Body of pancreas (tissue), 4 donors: ENCODE results near the gene SLC13A4. TPM values are rescaled to one million over a fixed set of nuclear protein-coding genes. Genes with fewer than 3 reads are reported as not detected.

Experiments used
- ATAC-seq: fragments of 150-250 bp; one replicate; pipeline ENCODE4 v1.9.1; 2016
- DNase-seq, 4 donors: peaks; one replicate each; pipeline ENCODE4 v3.0.0-alpha.2; 2019
- H3K27ac ChIP-seq, 4 donors: fragments of 200-600 bp; sonication (generic); 1 replicate in 3 of 4; 2 replicates in 1 of 4; pipeline versions ENCODE4 v1.5.1 to v1.6.1; 2016 to 2019; ENCODE audit warnings: mild to moderate bottlenecking in 1 of 4, mixed read lengths in 1 of 4, moderate library complexity in 1 of 4
- H3K27me3 ChIP-seq, 2 donors: fragments of 200-600 bp; sonication (generic); one replicate each; pipeline ENCODE4 v1.6.0; 2016; ENCODE audit warnings: mild to moderate bottlenecking in 1 of 2
- H3K36me3 ChIP-seq, 2 donors: fragments of 200-600 bp; sonication (generic); replicated peaks in 1 of 2; 2 replicates each; pipeline ENCODE4 v1.5.1; 2016; ENCODE audit warnings: low read depth in 2 of 2; ENCODE audit not compliant: insufficient read depth in 1 of 2
- H3K4me1 ChIP-seq: fragments of 200-600 bp; sonication (generic); one replicate; pipeline ENCODE4 v1.6.0; 2016
- H3K4me3 ChIP-seq, 2 donors: fragments of 200-600 bp; sonication (generic); 1 replicate in 1 of 2; 2 replicates in 1 of 2; pipeline ENCODE4 v1.5.1; 2016 to 2019
- H3K9me3 ChIP-seq, 3 donors: fragments of 200-600 bp; sonication (generic); 1 replicate in 2 of 3; 2 replicates in 1 of 3; pipeline ENCODE4 v1.5.1; 2016
- POLR2A ChIP-seq, 3 donors: fragments of 450-650 bp; IDR thresholded peaks; one replicate each; pipeline ENCODE4 v1.6.1; 2016; ENCODE audit warnings: antibody characterized with exemption in 3 of 3, mild to moderate bottlenecking in 2 of 3
- WGBS, 2 donors: methylation state at CpG; one replicate each; pipeline ENCODE4 v1.1.5; 2017; 5-methylcytosine and 5-hydroxymethylcytosine counted together
- intact Hi-C: fragments of 100-400 bp; cut with DNase I; formaldehyde crosslinking; loops from one replicate; pipeline ENCODE4 v1.15.1; 2023
- total RNA-seq, 2 donors: library from RNA; depleted of rRNA; stranded (reverse); fragments of >200 nt; gene quantifications; one replicate each; pipeline ENCODE4 v1.1.0, GENCODE V29; 2016
- TF ChIP-seq, protein P1 (sequence below), 7 experiments: fragments of 450-650 bp in 4 of 7; fragments of 200-600 bp in 3 of 7; sonication (generic) in 3 of 7; IDR thresholded peaks; one replicate each; pipeline ENCODE4 v1.5.1; 2016 to 2019; ENCODE audit warnings: antibody characterized with exemption in 7 of 7

SLC13A4 gene
- total RNA-seq, 2 donors from 2014 or later, result not detected

DNA sequence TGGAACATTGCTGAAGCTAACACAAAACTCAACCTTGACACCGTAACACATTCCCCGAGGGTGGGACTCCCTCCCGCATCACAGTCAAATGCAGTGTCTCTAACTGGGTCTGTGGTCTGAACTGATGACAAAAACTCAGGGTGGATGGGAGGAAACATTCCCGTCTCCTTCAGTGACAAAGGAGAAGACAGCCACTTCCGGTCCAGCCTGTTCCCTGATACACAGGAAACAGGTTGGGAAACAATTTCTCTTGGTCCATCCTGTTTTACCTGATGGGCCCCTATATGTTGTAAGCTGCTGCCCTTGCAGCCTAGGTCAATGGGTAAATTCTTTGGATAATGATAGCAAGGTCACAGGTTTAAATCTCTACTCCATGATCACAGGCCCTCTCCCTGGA is 20.4 kb downstream of the SLC13A4 start:
- Histone ChIP-seq H3K36me3 (no peaks in the 10 kb centered on the region), H3K27me3 (no peaks in the 10 kb centered on the region), H3K4me3 (no peak overlapping the region), H3K4me1 (no peaks in the 10 kb centered on the region), H3K27ac (no peak overlapping the region), H3K9me3 (no peaks in the 10 kb centered on the region)
- WGBS, 2 donors, result 80 to 95% methylated on average over 5 of the region's 5 CpGs
- no peak for DNase-seq
- intact Hi-C loops, result no loop called here
- ATAC-seq, result no peak
- TF ChIP-seq, protein P1, sequence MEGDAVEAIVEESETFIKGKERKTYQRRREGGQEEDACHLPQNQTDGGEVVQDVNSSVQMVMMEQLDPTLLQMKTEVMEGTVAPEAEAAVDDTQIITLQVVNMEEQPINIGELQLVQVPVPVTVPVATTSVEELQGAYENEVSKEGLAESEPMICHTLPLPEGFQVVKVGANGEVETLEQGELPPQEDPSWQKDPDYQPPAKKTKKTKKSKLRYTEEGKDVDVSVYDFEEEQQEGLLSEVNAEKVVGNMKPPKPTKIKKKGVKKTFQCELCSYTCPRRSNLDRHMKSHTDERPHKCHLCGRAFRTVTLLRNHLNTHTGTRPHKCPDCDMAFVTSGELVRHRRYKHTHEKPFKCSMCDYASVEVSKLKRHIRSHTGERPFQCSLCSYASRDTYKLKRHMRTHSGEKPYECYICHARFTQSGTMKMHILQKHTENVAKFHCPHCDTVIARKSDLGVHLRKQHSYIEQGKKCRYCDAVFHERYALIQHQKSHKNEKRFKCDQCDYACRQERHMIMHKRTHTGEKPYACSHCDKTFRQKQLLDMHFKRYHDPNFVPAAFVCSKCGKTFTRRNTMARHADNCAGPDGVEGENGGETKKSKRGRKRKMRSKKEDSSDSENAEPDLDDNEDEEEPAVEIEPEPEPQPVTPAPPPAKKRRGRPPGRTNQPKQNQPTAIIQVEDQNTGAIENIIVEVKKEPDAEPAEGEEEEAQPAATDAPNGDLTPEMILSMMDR (IDR thresholded peaks at IDR 0.05), result no peak
- TF ChIP-seq POLR2A (IDR thresholded peaks at IDR 0.05), result no peak

DNA sequence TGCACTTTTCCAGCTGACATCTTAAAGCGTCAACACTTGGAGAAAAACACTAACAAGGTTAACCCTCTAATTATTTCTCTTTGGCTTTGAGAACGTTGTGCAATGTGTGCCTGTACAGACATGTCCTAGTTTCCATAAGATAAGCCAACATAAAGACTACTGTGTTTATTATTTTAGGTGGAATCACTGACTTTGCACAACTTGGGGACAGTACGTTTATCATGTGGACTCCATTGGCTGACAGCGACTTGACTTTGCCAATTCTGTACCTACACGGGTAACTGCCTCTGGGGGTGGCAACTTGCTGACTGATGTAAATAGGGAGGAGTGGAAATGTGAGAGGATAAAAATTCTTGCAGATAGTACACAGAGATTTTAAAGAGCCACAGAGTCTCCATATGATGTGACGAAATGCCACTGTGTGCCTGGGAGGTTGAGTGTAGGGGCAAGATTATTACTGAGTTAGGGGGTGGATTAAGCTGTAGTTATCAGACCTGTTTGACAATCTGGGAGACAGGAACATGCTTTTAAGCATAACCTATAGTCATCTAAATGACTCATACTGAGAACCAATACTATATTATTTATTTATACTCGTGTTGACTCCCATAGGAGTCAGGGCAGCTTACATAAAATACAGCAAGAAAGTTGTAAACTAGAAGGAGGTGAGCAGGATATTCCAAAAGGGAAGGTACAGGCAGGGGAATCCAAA is 21.0 kb downstream of the SLC13A4 start:
- no peak for TF ChIP-seq POLR2A (IDR thresholded peaks at IDR 0.05)
- TF ChIP-seq, protein P1 (IDR thresholded peaks at IDR 0.05), result no peak

DNA sequence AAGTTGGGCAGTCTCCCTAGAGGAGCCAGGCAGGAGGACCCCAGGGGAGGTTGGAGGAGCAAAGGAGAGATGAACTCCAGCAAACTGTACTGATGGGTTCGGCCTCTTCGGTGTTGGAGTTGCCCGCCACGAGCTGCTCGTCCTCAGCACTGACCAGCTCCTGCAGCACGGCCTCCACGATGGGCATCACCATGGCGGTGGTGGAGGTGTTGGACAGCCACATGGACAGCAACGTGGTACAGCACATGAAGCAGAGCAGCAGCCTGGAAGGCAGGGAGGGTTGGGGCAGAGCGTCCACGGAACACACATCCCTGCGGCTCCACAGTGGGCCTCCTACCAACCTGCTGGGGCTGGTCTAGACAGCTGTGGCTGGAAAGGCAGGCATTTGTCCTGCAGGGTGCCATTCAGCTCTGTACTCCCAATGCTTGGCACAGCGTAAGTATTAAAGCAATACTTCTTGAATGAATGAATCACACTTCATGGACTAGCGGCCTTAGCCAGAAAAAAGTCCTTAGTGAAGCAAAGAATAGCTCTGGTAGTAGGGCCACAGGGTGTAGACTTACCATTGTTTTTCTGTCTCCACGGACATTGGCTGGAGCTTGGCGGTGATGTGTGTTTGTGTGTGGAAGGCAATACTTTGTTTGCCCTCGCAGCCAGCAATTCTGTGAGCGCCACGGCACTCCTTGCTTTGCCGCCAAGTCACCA is 21.8 kb downstream of the SLC13A4 start:
- no peaks in the 10 kb centered on the region for H3K9me3 ChIP-seq
- DNase-seq (no peak), ATAC-seq (no peak)
- TF ChIP-seq, protein P1 (IDR thresholded peaks at IDR 0.05), result no peak
- TF ChIP-seq POLR2A (IDR thresholded peaks at IDR 0.05), result no peak
- no peaks in the 10 kb centered on the region for H3K4me1 ChIP-seq
- no peaks in the 10 kb centered on the region for H3K27me3 ChIP-seq
- intact Hi-C loops, result no loop called here
- H3K27ac ChIP-seq, result no peak overlapping the region
- no peak overlapping the region for H3K4me3 ChIP-seq
- 87 to 88% methylated on average over 16 to 20 of the region's 20 CpGs for WGBS, 2 donors
- H3K36me3 ChIP-seq, result no peaks in the 10 kb centered on the region

More for the DNA sequence above, 21.0 kb downstream of the SLC13A4 start:
- Histone ChIP-seq H3K9me3 (no peaks in the 10 kb centered on the region), H3K4me1 (no peaks in the 10 kb centered on the region), H3K36me3 (no peaks in the 10 kb centered on the region), H3K4me3 (no peak overlapping the region), H3K27me3 (no peaks in the 10 kb centered on the region), H3K27ac (no peak overlapping the region)
- DNase-seq (no peak), ATAC-seq (no peak)
- intact Hi-C loops, result no loop called here
- WGBS, 2 donors, result 67% methylated on average over 7 of the region's 7 CpGs

DNA sequence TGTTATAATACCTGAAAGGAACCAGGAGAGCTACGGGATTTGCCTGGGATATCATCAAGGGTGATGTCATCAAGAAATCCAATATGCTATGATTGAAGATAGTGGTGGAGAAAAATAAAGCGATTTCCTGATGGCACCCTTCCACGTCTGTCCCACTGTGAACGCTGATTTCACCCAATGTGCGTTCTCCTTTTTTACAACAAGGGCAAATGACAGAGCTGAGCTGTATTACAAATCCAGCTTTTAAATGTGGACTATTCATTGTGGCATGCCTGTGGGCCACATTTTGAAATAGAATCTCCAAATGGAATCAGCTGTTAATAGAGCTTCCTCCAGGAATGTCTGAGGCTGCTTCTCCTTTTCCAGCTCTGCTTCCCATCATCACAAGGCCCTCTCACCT is 23.3 kb downstream of the SLC13A4 start:
- H3K4me3 ChIP-seq, result no peak overlapping the region
- no peaks in the 10 kb centered on the region for H3K4me1 ChIP-seq
- no peaks in the 10 kb centered on the region for H3K27me3 ChIP-seq
- ATAC-seq (peak; percentile 74), DNase-seq (peak in 2 of 4 donors; percentile 26 to 31)
- H3K36me3 ChIP-seq, result no peaks in the 10 kb centered on the region
- intact Hi-C loops, result no loop called here
- H3K9me3 ChIP-seq, result no peaks in the 10 kb centered on the region
- TF ChIP-seq POLR2A (IDR thresholded peaks at IDR 0.05), result no peak
- TF ChIP-seq, protein P1 (IDR thresholded peaks at IDR 0.05), result no peak
- no peak overlapping the region for H3K27ac ChIP-seq
- 46 to 60% methylated on average over 5 of the region's 5 CpGs for WGBS, 2 donors
